ENCODE results near the gene CCBE1. TPM values are rescaled to one million over a fixed set of nuclear protein-coding genes. Genes with fewer than 3 reads are reported as not detected.

CCBE1 gene
- total RNA-seq, 1 donor from 2014 or later: 1.2 TPM

- no peak for TF ChIP-seq CTCF (IDR thresholded peaks at IDR 0.05; ENCODE audit: unreplicated experiment)
- no peaks in the 10 kb centered on the region for H3K27me3 Mint-ChIP-seq (ENCODE audit: unreplicated experiment)
- H3K4me1 Mint-ChIP-seq (ENCODE audit: unreplicated experiment): no peaks in the 10 kb centered on the region
- no peaks in the 10 kb centered on the region for H3K36me3 Mint-ChIP-seq (ENCODE audit: low read depth, unreplicated experiment)
- H3K9me3 Mint-ChIP-seq (ENCODE audit: unreplicated experiment): no peaks in the 10 kb centered on the region
- no peak for DNase-seq (ENCODE audit: low spot score)
- no peak overlapping the region for H3K27ac Mint-ChIP-seq (ENCODE audit: unreplicated experiment)
- H3K4me3 Mint-ChIP-seq (ENCODE audit: unreplicated experiment): no peak overlapping the region
Observed at GRCh38 chr18:59660786-59661743, 36.2 kb downstream of the CCBE1 start.

GRCh38 chr18:59660366-59660765, 36.9 kb downstream of the CCBE1 start:
- Mint-ChIP-seq H3K4me3 (ENCODE audit: unreplicated experiment) (no peak overlapping the region), H3K27ac (ENCODE audit: unreplicated experiment) (no peak overlapping the region), H3K36me3 (ENCODE audit: low read depth, unreplicated experiment) (no peaks in the 10 kb centered on the region), H3K9me3 (ENCODE audit: unreplicated experiment) (no peaks in the 10 kb centered on the region), H3K4me1 (ENCODE audit: unreplicated experiment) (no peaks in the 10 kb centered on the region), H3K27me3 (ENCODE audit: unreplicated experiment) (no peaks in the 10 kb centered on the region)
- DNase-seq (ENCODE audit: low spot score): no peak
- no peak for TF ChIP-seq CTCF (IDR thresholded peaks at IDR 0.05; ENCODE audit: unreplicated experiment)

- Mint-ChIP-seq H3K4me1 (ENCODE audit: unreplicated experiment) (no peaks in the 10 kb centered on the region), H3K36me3 (ENCODE audit: low read depth, unreplicated experiment) (no peaks in the 10 kb centered on the region), H3K9me3 (ENCODE audit: unreplicated experiment) (no peaks in the 10 kb centered on the region), H3K27ac (ENCODE audit: unreplicated experiment) (no peak overlapping the region), H3K4me3 (ENCODE audit: unreplicated experiment) (no peak overlapping the region), H3K27me3 (ENCODE audit: unreplicated experiment) (no peaks in the 10 kb centered on the region)
- no peak for TF ChIP-seq CTCF (IDR thresholded peaks at IDR 0.05; ENCODE audit: unreplicated experiment)
- DNase-seq (ENCODE audit: low spot score): no peak
Observed at GRCh38 chr18:59659508-59660170, 37.6 kb downstream of the CCBE1 start.

- DNase-seq (ENCODE audit: low spot score): no peak
- H3K4me1 Mint-ChIP-seq (ENCODE audit: unreplicated experiment): no peaks in the 10 kb centered on the region
- TF ChIP-seq CTCF (IDR thresholded peaks at IDR 0.05; ENCODE audit: unreplicated experiment): no peak
- no peaks in the 10 kb centered on the region for H3K27me3 Mint-ChIP-seq (ENCODE audit: unreplicated experiment)
- H3K36me3 Mint-ChIP-seq (ENCODE audit: low read depth, unreplicated experiment): no peaks in the 10 kb centered on the region
- no peaks in the 10 kb centered on the region for H3K9me3 Mint-ChIP-seq (ENCODE audit: unreplicated experiment)
- no peak overlapping the region for H3K27ac Mint-ChIP-seq (ENCODE audit: unreplicated experiment)
- H3K4me3 Mint-ChIP-seq (ENCODE audit: unreplicated experiment): no peak overlapping the region
Observed at GRCh38 chr18:59658941-59659340, 38.3 kb downstream of the CCBE1 start.

GRCh38 chr18:59657012-59657411, 40.2 kb downstream of the CCBE1 start:
- H3K4me3 Mint-ChIP-seq (ENCODE audit: unreplicated experiment): no peak overlapping the region
- H3K27me3 Mint-ChIP-seq (ENCODE audit: unreplicated experiment): no peaks in the 10 kb centered on the region
- TF ChIP-seq CTCF (IDR thresholded peaks at IDR 0.05; ENCODE audit: unreplicated experiment): no peak
- DNase-seq (ENCODE audit: low spot score): no peak
- no peak overlapping the region for H3K27ac Mint-ChIP-seq (ENCODE audit: unreplicated experiment)
- no peaks in the 10 kb centered on the region for H3K9me3 Mint-ChIP-seq (ENCODE audit: unreplicated experiment)
- H3K36me3 Mint-ChIP-seq (ENCODE audit: low read depth, unreplicated experiment): no peaks in the 10 kb centered on the region
- H3K4me1 Mint-ChIP-seq (ENCODE audit: unreplicated experiment): no peaks in the 10 kb centered on the region
